ENCODE data around the gene MAPK12.
A peak's percentile ranks its signal among the peaks of the same experiment; 100 is the strongest.

The MAPK12 gene

DNA sequence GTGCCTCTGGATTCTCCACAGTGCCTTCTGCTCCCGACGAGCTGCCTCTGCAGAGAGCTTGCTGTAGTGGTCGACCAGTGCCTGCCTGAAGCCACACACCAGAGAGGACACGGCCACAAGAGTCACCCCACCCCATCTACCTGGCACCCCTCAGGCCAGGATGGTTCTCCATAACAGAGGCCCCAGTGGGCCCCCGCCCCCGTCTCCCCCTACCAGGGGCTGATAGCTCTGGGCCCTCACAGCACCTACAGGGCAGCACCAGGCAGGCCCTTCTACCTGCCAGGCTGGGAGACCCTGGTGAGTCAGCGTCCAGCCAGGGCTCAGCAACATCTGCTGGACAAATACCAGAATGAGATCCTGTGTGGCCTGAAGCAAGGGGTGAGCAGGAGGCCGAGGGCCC, 39.0 kb downstream of the MAPK12 start:
- no peak overlapping the region for H3K4me3 ChIP-seq (ENCODE audit: low read depth, low read length)
- TF ChIP-seq, protein P1, sequence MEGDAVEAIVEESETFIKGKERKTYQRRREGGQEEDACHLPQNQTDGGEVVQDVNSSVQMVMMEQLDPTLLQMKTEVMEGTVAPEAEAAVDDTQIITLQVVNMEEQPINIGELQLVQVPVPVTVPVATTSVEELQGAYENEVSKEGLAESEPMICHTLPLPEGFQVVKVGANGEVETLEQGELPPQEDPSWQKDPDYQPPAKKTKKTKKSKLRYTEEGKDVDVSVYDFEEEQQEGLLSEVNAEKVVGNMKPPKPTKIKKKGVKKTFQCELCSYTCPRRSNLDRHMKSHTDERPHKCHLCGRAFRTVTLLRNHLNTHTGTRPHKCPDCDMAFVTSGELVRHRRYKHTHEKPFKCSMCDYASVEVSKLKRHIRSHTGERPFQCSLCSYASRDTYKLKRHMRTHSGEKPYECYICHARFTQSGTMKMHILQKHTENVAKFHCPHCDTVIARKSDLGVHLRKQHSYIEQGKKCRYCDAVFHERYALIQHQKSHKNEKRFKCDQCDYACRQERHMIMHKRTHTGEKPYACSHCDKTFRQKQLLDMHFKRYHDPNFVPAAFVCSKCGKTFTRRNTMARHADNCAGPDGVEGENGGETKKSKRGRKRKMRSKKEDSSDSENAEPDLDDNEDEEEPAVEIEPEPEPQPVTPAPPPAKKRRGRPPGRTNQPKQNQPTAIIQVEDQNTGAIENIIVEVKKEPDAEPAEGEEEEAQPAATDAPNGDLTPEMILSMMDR (IDR thresholded peaks at IDR 0.05; ENCODE audit: low read depth, low read length), result no peak
- DNase-seq (ENCODE audit: low read depth, low spot score), result no peak
- in situ Hi-C loops (cut with HindIII; ENCODE audit: low sequenced_read_pairs), result no loop called here

DNA sequence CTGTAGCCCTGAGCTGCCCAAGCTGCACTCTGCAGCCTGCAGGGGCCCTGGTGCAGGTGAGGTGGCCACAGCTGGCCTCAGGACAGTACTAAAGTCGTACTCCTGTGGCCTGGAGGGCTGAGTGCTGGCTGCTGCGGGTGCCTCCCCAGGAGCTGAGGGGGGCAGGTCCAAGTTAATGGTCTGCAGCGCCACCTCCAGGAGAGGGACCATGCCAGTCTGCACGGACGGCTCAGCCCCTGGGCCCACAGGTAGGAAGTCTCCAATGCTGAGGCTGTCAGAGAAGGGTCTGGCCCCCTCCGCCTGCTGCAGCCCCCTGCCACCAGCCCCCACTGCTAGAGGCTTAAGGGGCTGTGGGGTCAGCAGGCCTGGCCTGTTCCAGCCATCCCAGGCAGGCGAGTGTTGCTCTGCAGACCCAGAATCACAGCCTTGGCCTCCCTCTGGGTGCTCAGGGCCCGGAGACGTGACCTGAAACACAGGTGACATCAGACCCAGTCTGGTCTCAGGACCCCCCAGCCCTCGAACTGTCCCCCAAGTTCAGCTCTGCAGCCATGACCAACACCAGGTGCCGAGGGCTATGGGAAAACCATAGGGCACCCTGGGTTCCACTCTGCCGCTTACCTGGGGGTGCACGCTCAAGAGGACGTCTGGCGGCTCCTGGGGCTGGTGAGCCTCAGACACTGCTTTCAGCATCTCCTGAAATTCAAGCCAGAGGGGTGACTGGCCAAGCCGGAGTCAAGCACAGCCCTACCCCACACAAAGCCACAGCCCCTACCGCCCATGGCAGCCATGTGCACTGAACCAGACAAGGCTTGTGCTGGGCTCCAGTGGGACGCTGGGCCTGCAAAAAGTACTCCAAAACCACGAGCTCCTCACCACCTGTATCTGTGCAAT, 39.8 kb downstream of the MAPK12 start:
- no peak overlapping the region for H3K4me3 ChIP-seq (ENCODE audit: low read depth, low read length)
- TF ChIP-seq, protein P1 (IDR thresholded peaks at IDR 0.05; ENCODE audit: low read depth, low read length), result peak; percentile 14
- in situ Hi-C loops (cut with HindIII; ENCODE audit: low sequenced_read_pairs), result no loop called here
- DNase-seq (ENCODE audit: low read depth, low spot score), result no peak

DNA sequence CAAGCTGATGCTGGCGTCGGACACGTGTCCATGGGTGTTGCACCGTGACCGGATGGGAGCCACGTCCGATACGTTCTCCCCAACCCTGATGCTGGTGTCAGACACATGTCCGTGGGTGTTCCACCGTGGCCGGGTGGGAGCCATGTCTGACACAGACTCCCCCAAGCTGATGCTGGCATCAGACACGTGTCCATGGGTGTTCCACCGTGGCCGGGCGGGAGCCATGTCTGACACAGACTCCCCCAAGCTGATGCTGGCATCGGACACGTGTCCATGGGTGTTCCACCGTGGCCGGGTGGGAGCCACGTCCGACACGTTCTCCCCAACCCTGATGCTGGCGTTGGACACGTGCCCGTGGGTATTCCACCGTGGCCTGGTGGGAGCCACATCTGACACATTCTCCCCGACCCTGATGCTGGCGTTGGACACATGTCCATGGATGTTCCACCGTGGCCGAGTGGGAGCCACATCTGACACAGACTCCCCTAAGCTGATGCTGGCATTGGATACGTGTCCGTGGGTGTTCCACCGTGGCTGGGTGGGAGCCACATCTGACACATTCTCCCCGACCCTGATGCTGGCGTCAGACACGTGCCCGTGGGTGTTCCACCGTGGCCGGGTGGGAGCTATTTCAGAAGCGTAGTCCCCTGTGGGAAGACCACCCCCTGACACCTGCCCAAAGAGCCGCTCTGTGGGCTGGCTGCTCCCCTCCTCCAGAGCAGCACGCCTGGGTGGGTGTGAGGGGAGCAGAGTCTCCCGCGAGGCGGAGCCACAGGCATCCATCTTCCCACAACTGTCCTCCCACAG, 40.7 kb downstream of the MAPK12 start:
- in situ Hi-C loops (cut with HindIII; ENCODE audit: low sequenced_read_pairs), result no loop called here
- no peak for DNase-seq (ENCODE audit: low read depth, low spot score)
- no peak overlapping the region for H3K4me3 ChIP-seq (ENCODE audit: low read depth, low read length)
- TF ChIP-seq, protein P1 (IDR thresholded peaks at IDR 0.05; ENCODE audit: low read depth, low read length), result no peak

DNA sequence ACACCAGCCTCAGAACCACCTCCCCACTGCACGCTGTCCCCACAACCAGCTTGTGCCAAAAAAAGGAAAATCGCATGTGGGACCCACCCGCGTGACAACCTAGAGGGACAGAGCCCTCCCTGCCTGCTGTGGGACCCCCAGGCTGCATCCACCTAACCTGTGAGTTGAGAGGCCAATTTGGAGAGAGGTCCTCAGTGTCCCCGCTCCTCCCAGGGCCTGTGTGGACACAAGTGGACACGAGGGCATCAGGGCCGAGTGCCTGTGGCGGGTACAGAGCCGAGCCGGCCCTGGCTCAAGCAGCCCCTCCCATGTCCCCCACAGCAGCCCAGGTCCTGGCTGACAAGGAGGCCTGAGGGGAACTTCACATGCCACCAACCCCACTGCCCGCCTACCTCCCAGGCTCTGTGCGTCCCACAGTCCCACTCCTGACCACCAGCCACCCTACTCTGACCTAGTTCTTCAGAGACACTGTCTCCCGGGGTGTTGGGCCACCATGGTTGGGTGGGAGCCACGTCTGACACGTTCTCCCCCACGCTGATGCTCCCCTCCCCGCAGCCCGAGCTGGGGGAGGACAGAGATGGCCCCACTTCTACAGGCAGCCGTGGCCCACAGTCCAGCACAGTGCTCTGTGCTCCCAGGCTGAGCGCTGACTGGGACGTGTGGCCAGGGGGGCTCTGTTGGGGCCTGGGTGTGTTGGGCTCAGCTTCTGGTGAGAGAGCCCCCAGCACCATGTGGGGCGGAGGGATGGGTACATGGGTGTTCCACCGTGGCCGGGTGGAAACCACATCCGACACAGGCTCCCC, 41.5 kb downstream of the MAPK12 start:
- H3K4me3 ChIP-seq (ENCODE audit: low read depth, low read length), result no peak overlapping the region
- TF ChIP-seq, protein P1 (IDR thresholded peaks at IDR 0.05; ENCODE audit: low read depth, low read length), result no peak
- no peak for DNase-seq (ENCODE audit: low read depth, low spot score)
- in situ Hi-C loops (cut with HindIII; ENCODE audit: low sequenced_read_pairs), result no loop called here

DNA sequence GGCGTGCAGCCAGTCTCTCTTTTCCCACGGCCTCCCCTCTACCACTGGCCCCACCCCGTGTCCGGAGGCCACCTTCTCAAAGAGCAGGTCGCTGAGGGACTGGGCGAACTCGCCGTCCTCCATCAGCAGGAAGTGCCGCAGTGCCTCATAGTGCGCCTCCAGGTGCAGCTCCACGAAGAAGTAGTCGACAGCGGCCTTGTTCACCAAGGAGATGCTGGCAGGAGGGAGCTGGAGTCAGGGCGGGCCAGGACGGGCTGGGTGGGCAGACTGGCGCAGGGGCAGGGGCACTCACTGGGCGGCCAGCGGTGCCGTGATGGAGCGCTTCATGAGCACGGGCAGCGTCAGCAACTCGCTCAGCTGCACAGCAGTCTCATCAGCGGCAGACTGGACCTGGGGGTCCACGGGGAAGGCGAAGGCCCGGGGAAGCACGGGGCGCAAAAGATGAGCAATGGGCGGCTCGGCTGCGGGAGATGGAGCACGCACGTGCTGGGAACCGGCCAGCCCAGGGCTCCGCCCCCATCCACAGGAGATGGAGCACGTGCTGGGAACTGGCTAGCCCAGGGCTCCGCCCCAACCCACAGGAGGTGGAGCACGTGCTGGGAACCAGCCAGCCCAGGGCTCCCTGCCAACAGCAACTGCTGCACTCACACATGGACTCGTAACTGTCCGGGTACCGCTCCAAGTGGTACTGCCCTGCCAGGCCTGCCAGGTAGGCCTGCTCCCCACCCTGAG, 42.3 kb downstream of the MAPK12 start:
- DNase-seq (ENCODE audit: low read depth, low spot score), result peak; percentile 77
- no peak overlapping the region for H3K4me3 ChIP-seq (ENCODE audit: low read depth, low read length)
- in situ Hi-C loops (cut with HindIII; ENCODE audit: low sequenced_read_pairs), result no loop called here
- TF ChIP-seq, protein P1 (IDR thresholded peaks at IDR 0.05; ENCODE audit: low read depth, low read length), result no peak

All from astrocyte of the spinal cord (primary cell).